GM23338 (cell line): ENCODE results near the gene NCKIPSD. TPM values are rescaled to one million over a fixed set of nuclear protein-coding genes. Genes with fewer than 3 reads are reported as not detected.

Experiments
- ATAC-seq: fragments of 200-7000 bp; cut with Tn5 transposase; 3 replicates; pipeline ENCODE4 v1.9.1; 2020
- DNase-seq: peaks from one replicate; pipeline ENCODE4 v3.0.0-alpha.2; 2015; ENCODE audit warnings: low spot score
- H2AFZ ChIP-seq: fragments of 200-600 bp; sonication (generic); 2 replicates; pipeline ENCODE4 v1.8.0; 2016; ENCODE audit warnings: antibody characterized with exemption, mild to moderate bottlenecking, moderate library complexity
- H3F3A ChIP-seq: fragments of 200-600 bp; sonication (generic); replicated peaks from 2 replicates; pipeline ENCODE4 v1.8.0; 2017; ENCODE audit warnings: antibody characterized with exemption, mixed run types, low read depth
- H3K27ac ChIP-seq: fragments of 200-600 bp; sonication (generic); 2 replicates; pipeline ENCODE4 v1.6.1; 2016; ENCODE audit warnings: low read depth
- H3K27me3 ChIP-seq: fragments of 200-600 bp; sonication (generic); 2 replicates; pipeline ENCODE4 v1.8.0; 2016; ENCODE audit warnings: mild to moderate bottlenecking, mixed run types, moderate library complexity; ENCODE audit not compliant: insufficient read depth
- H3K36me3 ChIP-seq: fragments of 200-600 bp; sonication (generic); 2 replicates; pipeline ENCODE4 v1.8.0; 2016; ENCODE audit warnings: mild to moderate bottlenecking; ENCODE audit not compliant: insufficient read depth
- H3K4me1 ChIP-seq: fragments of 200-600 bp; sonication (generic); 2 replicates; pipeline ENCODE4 v1.8.0; 2016; ENCODE audit warnings: mild to moderate bottlenecking, moderate library complexity; ENCODE audit not compliant: insufficient read depth
- H3K4me2 ChIP-seq: fragments of 200-600 bp; sonication (generic); 2 replicates; pipeline ENCODE4 v1.7.1; 2017; ENCODE audit warnings: mixed run types
- H3K4me3 ChIP-seq: fragments of 200-600 bp; sonication (generic); 2 replicates; pipeline ENCODE4 v1.6.1; 2016; ENCODE audit warnings: mixed run types
- H3K79me2 ChIP-seq: fragments of 200-600 bp; sonication (generic); replicated peaks from 2 replicates; pipeline ENCODE4 v1.8.0; 2017; ENCODE audit warnings: mild to moderate bottlenecking; ENCODE audit not compliant: insufficient read depth
- H3K9me2 ChIP-seq: fragments of 200-600 bp; sonication (generic); 2 replicates; pipeline ENCODE4 v1.8.0; 2017; ENCODE audit not compliant: insufficient read depth
- H4K20me1 ChIP-seq: fragments of 200-600 bp; sonication (generic); replicated peaks from 2 replicates; pipeline ENCODE4 v1.8.0; 2017; ENCODE audit warnings: mild to moderate bottlenecking; ENCODE audit not compliant: insufficient read depth
- H3K27ac Mint-ChIP-seq: 2 replicates; pipeline ENCODE4 v1.8.0; 2020; ENCODE audit warnings: inconsistent platforms, mild to moderate bottlenecking, moderate library complexity, mixed read lengths
- H3K27me3 Mint-ChIP-seq: 3 replicates; pipeline ENCODE4 v1.8.0; 2022; ENCODE audit warnings: low read depth, mild to moderate bottlenecking, moderate library complexity, mixed read lengths, inconsistent platforms; ENCODE audit not compliant: insufficient read depth, poor library complexity
- H3K36me3 Mint-ChIP-seq: 3 replicates; pipeline ENCODE4 v1.8.0; 2021; ENCODE audit warnings: low read depth, mild to moderate bottlenecking, inconsistent platforms, moderate library complexity, mixed read lengths
- H3K4me1 Mint-ChIP-seq: 3 replicates; pipeline ENCODE4 v1.8.0; 2020; ENCODE audit warnings: mild to moderate bottlenecking, inconsistent platforms, mixed read lengths
- H3K4me3 Mint-ChIP-seq: 3 replicates; pipeline ENCODE4 v1.8.0; 2021; ENCODE audit warnings: moderate library complexity, mild to moderate bottlenecking, inconsistent platforms, mixed read lengths
- H3K9me3 Mint-ChIP-seq: 3 replicates; pipeline ENCODE4 v1.8.0; 2020; ENCODE audit warnings: moderate library complexity, mild to moderate bottlenecking, inconsistent platforms, mixed read lengths
- CREB1 ChIP-seq: fragments of 250-450 bp; sonication (Bioruptor Pico); IDR thresholded peaks from 2 replicates; pipeline ENCODE4 v1.5.0; 2020; ENCODE audit warnings: low read depth, mild to moderate bottlenecking, moderate library complexity
- CTCF ChIP-seq, 2 experiments: fragments of 200-600 bp in 1 of 2; sonication (generic) in 1 of 2; conservative IDR thresholded peaks; 2 replicates each; pipeline versions ENCODE4 v1.5.1 to v1.6.1; 2016 to 2017; ENCODE audit warnings: antibody characterized with exemption in 2 of 2, low read depth in 2 of 2, mild to moderate bottlenecking in 2 of 2, moderate library complexity in 1 of 2
- EZH2 ChIP-seq: fragments of 200-600 bp; sonication (generic); IDR thresholded peaks from one replicate; pipeline ENCODE4 v1.8.0; 2017; ENCODE audit warnings: antibody characterized with exemption, mild to moderate bottlenecking, low read depth; ENCODE audit not compliant: unreplicated experiment
- EZH2phosphoT487 ChIP-seq: fragments of 200-600 bp; sonication (generic); IDR thresholded peaks from one replicate; pipeline ENCODE4 v1.8.1; 2018; ENCODE audit warnings: antibody characterized with exemption; ENCODE audit not compliant: unreplicated experiment
- JUNB ChIP-seq: IDR thresholded peaks from one replicate; pipeline ENCODE4 v1.6.1; 2016; ENCODE audit warnings: antibody characterized with exemption; ENCODE audit not compliant: unreplicated experiment
- NANOG ChIP-seq: IDR thresholded peaks from 2 replicates; pipeline ENCODE4 v1.6.1; 2016; ENCODE audit warnings: antibody characterized with exemption, borderline replicate concordance
- POLR2AphosphoS5 ChIP-seq: IDR thresholded peaks from 2 replicates; pipeline ENCODE4 v1.6.1; 2016; ENCODE audit warnings: antibody characterized with exemption, low read depth
- STAT1 ChIP-seq: IDR thresholded peaks from one replicate; pipeline ENCODE4 v1.6.1; 2016; ENCODE audit warnings: antibody characterized with exemption; ENCODE audit not compliant: unreplicated experiment
- ZNF114 ChIP-seq: fragments of 250-450 bp; sonication (Bioruptor Pico); IDR thresholded peaks from 2 replicates; pipeline ENCODE4 v1.5.0; 2020; ENCODE audit warnings: mild to moderate bottlenecking, moderate library complexity
- ZNF331 ChIP-seq: fragments of 250-450 bp; sonication (Bioruptor Pico); IDR thresholded peaks from 2 replicates; pipeline ENCODE4 v1.5.0; 2020; ENCODE audit warnings: low read depth, mild to moderate bottlenecking, moderate library complexity
- polyA plus RNA-seq: library from polyadenylated mRNA; unstranded; fragments of >200 nt; fragmentation: Nextera tagmentation; extraction: Ambion mirVana; gene quantifications from 2 replicates; pipeline ENCODE4 v1.2.1, GENCODE V29; 2016
- total RNA-seq: library from RNA; depleted of rRNA; stranded (reverse); fragments of >200 nt; shearing (Covaris generic); gene quantifications from 2 replicates; pipeline ENCODE4 v1.2.3, GENCODE V29; 2014
- TF ChIP-seq, protein P1 (sequence below): IDR thresholded peaks from one replicate; pipeline ENCODE4 v1.6.1; 2018; ENCODE audit warnings: antibody characterized with exemption; ENCODE audit not compliant: unreplicated experiment
- TF ChIP-seq, protein P2 (sequence below): IDR thresholded peaks from 2 replicates; pipeline ENCODE4 v1.6.1; 2016; ENCODE audit warnings: antibody characterized with exemption
- TF ChIP-seq, protein P3 (sequence below): fragments of 250-450 bp; sonication (Bioruptor Pico); IDR thresholded peaks from 2 replicates; pipeline ENCODE4 v1.5.0; 2020; ENCODE audit warnings: mild to moderate bottlenecking, moderate library complexity

NCKIPSD gene
- total and polyA plus RNA-seq, 2 experiments from 2014 or later = 15.1 to 45.1 TPM

- no peak for DNase-seq
- Histone ChIP-seq H3K79me2 (no peaks in the 10 kb centered on the region), H3K27ac (no peak overlapping the region), H3K4me2 (no peak overlapping the region), H3K36me3 (no peaks in the 10 kb centered on the region; the same call in 1 of the 2 replicates), H3K9me2 (no peaks in the 10 kb centered on the region), H3K4me1 (peaks cover 3% of the 10 kb centered on the region; the same call in 1 of the 2 replicates), H3K4me3 (no peak overlapping the region), H3K27me3 (no peaks in the 10 kb centered on the region), H4K20me1 (0 out of 2 replicates have a peak, but pooled peaks cover 3% of the 10 kb centered on the region), H3F3A (peaks cover 4% of the 10 kb centered on the region; the same call in 1 of the 2 replicates), H2AFZ (no peak overlapping the region)
- Mint-ChIP-seq H3K27ac (no peak overlapping the region), H3K4me1 (peaks cover 5% of the 10 kb centered on the region; the same call in 1 of the 3 replicates), H3K27me3 (peaks cover 11% of the 10 kb centered on the region), H3K9me3 (no peaks in the 10 kb centered on the region), H3K36me3 (peaks cover 31% of the 10 kb centered on the region), H3K4me3 (no peak overlapping the region)
- ATAC-seq = no peak
- no peak for TF ChIP-seq POLR2AphosphoS5
- TF ChIP-seq JUNB = no peak
- TF ChIP-seq CTCF (conservative IDR thresholded peaks at IDR 0.05; ENCODE audit: low read depth in 2 of 2) = no peak
- TF ChIP-seq, protein P1, sequence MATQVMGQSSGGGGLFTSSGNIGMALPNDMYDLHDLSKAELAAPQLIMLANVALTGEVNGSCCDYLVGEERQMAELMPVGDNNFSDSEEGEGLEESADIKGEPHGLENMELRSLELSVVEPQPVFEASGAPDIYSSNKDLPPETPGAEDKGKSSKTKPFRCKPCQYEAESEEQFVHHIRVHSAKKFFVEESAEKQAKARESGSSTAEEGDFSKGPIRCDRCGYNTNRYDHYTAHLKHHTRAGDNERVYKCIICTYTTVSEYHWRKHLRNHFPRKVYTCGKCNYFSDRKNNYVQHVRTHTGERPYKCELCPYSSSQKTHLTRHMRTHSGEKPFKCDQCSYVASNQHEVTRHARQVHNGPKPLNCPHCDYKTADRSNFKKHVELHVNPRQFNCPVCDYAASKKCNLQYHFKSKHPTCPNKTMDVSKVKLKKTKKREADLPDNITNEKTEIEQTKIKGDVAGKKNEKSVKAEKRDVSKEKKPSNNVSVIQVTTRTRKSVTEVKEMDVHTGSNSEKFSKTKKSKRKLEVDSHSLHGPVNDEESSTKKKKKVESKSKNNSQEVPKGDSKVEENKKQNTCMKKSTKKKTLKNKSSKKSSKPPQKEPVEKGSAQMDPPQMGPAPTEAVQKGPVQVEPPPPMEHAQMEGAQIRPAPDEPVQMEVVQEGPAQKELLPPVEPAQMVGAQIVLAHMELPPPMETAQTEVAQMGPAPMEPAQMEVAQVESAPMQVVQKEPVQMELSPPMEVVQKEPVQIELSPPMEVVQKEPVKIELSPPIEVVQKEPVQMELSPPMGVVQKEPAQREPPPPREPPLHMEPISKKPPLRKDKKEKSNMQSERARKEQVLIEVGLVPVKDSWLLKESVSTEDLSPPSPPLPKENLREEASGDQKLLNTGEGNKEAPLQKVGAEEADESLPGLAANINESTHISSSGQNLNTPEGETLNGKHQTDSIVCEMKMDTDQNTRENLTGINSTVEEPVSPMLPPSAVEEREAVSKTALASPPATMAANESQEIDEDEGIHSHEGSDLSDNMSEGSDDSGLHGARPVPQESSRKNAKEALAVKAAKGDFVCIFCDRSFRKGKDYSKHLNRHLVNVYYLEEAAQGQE = no peak
- no peak for TF ChIP-seq ZNF114 (CRISPR knock-in tag)
- no peak for TF ChIP-seq ZNF331 (CRISPR knock-in tag)
- TF ChIP-seq CREB1 (CRISPR knock-in tag) = no peak
- TF ChIP-seq NANOG = no peak
- TF ChIP-seq STAT1 = no peak
- TF ChIP-seq, protein P2, sequence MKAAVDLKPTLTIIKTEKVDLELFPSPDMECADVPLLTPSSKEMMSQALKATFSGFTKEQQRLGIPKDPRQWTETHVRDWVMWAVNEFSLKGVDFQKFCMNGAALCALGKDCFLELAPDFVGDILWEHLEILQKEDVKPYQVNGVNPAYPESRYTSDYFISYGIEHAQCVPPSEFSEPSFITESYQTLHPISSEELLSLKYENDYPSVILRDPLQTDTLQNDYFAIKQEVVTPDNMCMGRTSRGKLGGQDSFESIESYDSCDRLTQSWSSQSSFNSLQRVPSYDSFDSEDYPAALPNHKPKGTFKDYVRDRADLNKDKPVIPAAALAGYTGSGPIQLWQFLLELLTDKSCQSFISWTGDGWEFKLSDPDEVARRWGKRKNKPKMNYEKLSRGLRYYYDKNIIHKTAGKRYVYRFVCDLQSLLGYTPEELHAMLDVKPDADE = no peak
- no peak for TF ChIP-seq EZH2phosphoT487
- TF ChIP-seq, protein P3, sequence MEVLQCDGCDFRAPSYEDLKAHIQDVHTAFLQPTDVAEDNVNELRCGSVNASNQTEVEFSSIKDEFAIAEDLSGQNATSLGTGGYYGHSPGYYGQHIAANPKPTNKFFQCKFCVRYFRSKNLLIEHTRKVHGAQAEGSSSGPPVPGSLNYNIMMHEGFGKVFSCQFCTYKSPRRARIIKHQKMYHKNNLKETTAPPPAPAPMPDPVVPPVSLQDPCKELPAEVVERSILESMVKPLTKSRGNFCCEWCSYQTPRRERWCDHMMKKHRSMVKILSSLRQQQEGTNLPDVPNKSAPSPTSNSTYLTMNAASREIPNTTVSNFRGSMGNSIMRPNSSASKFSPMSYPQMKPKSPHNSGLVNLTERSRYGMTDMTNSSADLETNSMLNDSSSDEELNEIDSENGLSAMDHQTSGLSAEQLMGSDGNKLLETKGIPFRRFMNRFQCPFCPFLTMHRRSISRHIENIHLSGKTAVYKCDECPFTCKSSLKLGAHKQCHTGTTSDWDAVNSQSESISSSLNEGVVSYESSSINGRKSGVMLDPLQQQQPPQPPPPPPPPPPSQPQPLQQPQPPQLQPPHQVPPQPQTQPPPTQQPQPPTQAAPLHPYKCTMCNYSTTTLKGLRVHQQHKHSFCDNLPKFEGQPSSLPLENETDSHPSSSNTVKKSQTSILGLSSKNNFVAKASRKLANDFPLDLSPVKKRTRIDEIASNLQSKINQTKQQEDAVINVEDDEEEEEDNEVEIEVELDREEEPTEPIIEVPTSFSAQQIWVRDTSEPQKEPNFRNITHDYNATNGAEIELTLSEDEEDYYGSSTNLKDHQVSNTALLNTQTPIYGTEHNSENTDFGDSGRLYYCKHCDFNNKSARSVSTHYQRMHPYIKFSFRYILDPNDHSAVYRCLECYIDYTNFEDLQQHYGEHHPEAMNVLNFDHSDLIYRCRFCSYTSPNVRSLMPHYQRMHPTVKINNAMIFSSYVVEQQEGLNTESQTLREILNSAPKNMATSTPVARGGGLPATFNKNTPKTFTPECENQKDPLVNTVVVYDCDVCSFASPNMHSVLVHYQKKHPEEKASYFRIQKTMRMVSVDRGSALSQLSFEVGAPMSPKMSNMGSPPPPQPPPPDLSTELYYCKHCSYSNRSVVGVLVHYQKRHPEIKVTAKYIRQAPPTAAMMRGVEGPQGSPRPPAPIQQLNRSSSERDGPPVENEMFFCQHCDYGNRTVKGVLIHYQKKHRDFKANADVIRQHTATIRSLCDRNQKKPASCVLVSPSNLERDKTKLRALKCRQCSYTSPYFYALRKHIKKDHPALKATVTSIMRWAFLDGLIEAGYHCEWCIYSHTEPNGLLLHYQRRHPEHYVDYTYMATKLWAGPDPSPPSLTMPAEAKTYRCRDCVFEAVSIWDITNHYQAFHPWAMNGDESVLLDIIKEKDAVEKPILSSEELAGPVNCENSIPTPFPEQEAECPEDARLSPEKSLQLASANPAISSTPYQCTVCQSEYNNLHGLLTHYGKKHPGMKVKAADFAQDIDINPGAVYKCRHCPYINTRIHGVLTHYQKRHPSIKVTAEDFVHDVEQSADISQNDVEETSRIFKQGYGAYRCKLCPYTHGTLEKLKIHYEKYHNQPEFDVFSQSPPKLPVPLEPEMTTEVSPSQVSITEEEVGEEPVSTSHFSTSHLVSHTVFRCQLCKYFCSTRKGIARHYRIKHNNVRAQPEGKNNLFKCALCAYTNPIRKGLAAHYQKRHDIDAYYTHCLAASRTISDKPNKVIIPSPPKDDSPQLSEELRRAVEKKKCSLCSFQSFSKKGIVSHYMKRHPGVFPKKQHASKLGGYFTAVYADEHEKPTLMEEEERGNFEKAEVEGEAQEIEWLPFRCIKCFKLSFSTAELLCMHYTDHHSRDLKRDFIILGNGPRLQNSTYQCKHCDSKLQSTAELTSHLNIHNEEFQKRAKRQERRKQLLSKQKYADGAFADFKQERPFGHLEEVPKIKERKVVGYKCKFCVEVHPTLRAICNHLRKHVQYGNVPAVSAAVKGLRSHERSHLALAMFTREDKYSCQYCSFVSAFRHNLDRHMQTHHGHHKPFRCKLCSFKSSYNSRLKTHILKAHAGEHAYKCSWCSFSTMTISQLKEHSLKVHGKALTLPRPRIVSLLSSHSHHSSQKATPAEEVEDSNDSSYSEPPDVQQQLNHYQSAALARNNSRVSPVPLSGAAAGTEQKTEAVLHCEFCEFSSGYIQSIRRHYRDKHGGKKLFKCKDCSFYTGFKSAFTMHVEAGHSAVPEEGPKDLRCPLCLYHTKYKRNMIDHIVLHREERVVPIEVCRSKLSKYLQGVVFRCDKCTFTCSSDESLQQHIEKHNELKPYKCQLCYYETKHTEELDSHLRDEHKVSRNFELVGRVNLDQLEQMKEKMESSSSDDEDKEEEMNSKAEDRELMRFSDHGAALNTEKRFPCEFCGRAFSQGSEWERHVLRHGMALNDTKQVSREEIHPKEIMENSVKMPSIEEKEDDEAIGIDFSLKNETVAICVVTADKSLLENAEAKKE (CRISPR knock-in tag) = no peak
- TF ChIP-seq EZH2 = no peak
These were observed 35.0 kb downstream of the NCKIPSD start for GRCh38 chr3:48650723-48651122.
